ENCODE data around the gene FER. TPM values are rescaled to one million over a fixed set of nuclear protein-coding genes. Genes with fewer than 3 reads are reported as not detected.

FER gene
- total RNA-seq, 1 donor = 36.6 TPM

GRCh38 chr5:108728566-108729241, 19.0 kb upstream of the FER start:
- peak overlapping the region; percentile 87 for H3K4me2 ChIP-seq (ENCODE audit: insufficient read depth, low read length)
- no peak for TF ChIP-seq CTCF (IDR thresholded peaks at IDR 0.05; ENCODE audit: extremely low read depth, low read depth, low read length)
- DNase-seq (ENCODE audit: insufficient read length, low spot score, missing footprints) = peak; percentile 52

GRCh38 chr5:108729242-108729615, 18.5 kb upstream of the FER start:
- Histone ChIP-seq H3K27me3 (ENCODE audit: insufficient read depth, low read length) (no peaks in the 10 kb centered on the region), H3K4me1 (ENCODE audit: insufficient read depth, low read length) (peaks cover 7% of the 10 kb centered on the region), H3K36me3 (ENCODE audit: insufficient read depth, low read length) (no peaks in the 10 kb centered on the region), H3K4me3 (ENCODE audit: insufficient read depth, low read length) (peak overlapping the region; percentile 87), H4K20me1 (ENCODE audit: insufficient read depth, low read length) (no peaks in the 10 kb centered on the region), H3K4me2 (ENCODE audit: insufficient read depth, low read length) (peak overlapping the region; percentile 87), H2AFZ (ENCODE audit: low read length) (peak overlapping the region; percentile 99), H3K79me2 (ENCODE audit: insufficient read depth, low read length) (no peaks in the 10 kb centered on the region), H3K9me3 (ENCODE audit: low read depth, low read length) (no peaks in the 10 kb centered on the region), H3K27ac (ENCODE audit: low read depth, low read length) (no peak overlapping the region)
- DNase-seq (ENCODE audit: insufficient read length, low spot score, missing footprints) = no peak
- TF ChIP-seq CTCF (IDR thresholded peaks at IDR 0.05; ENCODE audit: extremely low read depth, low read depth, low read length) = no peak

More at GRCh38 chr5:108728566-108729241, 19.0 kb upstream of the FER start:
- Histone ChIP-seq H3K27me3 (ENCODE audit: insufficient read depth, low read length) (no peaks in the 10 kb centered on the region), H3K27ac (ENCODE audit: low read depth, low read length) (peak overlapping the region; percentile 84), H3K36me3 (ENCODE audit: insufficient read depth, low read length) (no peaks in the 10 kb centered on the region), H3K4me1 (ENCODE audit: insufficient read depth, low read length) (peaks cover 7% of the 10 kb centered on the region), H3K79me2 (ENCODE audit: insufficient read depth, low read length) (no peaks in the 10 kb centered on the region), H3K9me3 (ENCODE audit: low read depth, low read length) (no peaks in the 10 kb centered on the region), H4K20me1 (ENCODE audit: insufficient read depth, low read length) (no peaks in the 10 kb centered on the region), H3K4me3 (ENCODE audit: insufficient read depth, low read length) (peak overlapping the region; percentile 87), H2AFZ (ENCODE audit: low read length) (peak overlapping the region; percentile 99)

GRCh38 chr5:108730617-108731340, 16.9 kb upstream of the FER start:
- H3K27me3 ChIP-seq (ENCODE audit: insufficient read depth, low read length) = no peaks in the 10 kb centered on the region
- no peaks in the 10 kb centered on the region for H4K20me1 ChIP-seq (ENCODE audit: insufficient read depth, low read length)
- H3K27ac ChIP-seq (ENCODE audit: low read depth, low read length) = no peak overlapping the region
- H3K36me3 ChIP-seq (ENCODE audit: insufficient read depth, low read length) = no peaks in the 10 kb centered on the region
- no peak for TF ChIP-seq CTCF (IDR thresholded peaks at IDR 0.05; ENCODE audit: extremely low read depth, low read depth, low read length)
- H3K4me3 ChIP-seq (ENCODE audit: insufficient read depth, low read length) = no peak overlapping the region
- H3K79me2 ChIP-seq (ENCODE audit: insufficient read depth, low read length) = no peaks in the 10 kb centered on the region
- H3K9me3 ChIP-seq (ENCODE audit: low read depth, low read length) = no peaks in the 10 kb centered on the region
- H3K4me1 ChIP-seq (ENCODE audit: insufficient read depth, low read length) = peaks cover 7% of the 10 kb centered on the region
- H3K4me2 ChIP-seq (ENCODE audit: insufficient read depth, low read length) = no peak overlapping the region
- peak; percentile 41 for DNase-seq (ENCODE audit: insufficient read length, low spot score, missing footprints)
- no peak overlapping the region for H2AFZ ChIP-seq (ENCODE audit: low read length)

GRCh38 chr5:108735790-108736189, 11.9 kb upstream of the FER start:
- Histone ChIP-seq H3K27ac (ENCODE audit: low read depth, low read length) (no peak overlapping the region), H4K20me1 (ENCODE audit: insufficient read depth, low read length) (no peaks in the 10 kb centered on the region), H3K79me2 (ENCODE audit: insufficient read depth, low read length) (no peaks in the 10 kb centered on the region), H3K4me3 (ENCODE audit: insufficient read depth, low read length) (no peak overlapping the region), H2AFZ (ENCODE audit: low read length) (peak overlapping the region; percentile 61), H3K27me3 (ENCODE audit: insufficient read depth, low read length) (no peaks in the 10 kb centered on the region), H3K9me3 (ENCODE audit: low read depth, low read length) (no peaks in the 10 kb centered on the region), H3K4me2 (ENCODE audit: insufficient read depth, low read length) (no peak overlapping the region), H3K4me1 (ENCODE audit: insufficient read depth, low read length) (no peaks in the 10 kb centered on the region), H3K36me3 (ENCODE audit: insufficient read depth, low read length) (no peaks in the 10 kb centered on the region)
- TF ChIP-seq CTCF (IDR thresholded peaks at IDR 0.05; ENCODE audit: extremely low read depth, low read depth, low read length) = no peak
- DNase-seq (ENCODE audit: insufficient read length, low spot score, missing footprints) = no peak
